Right atrium auricular region (tissue), 2 donors: ENCODE measurements around the gene TRIM66. TPM values are rescaled to one million over a fixed set of nuclear protein-coding genes. Genes with fewer than 3 reads are reported as not detected.

Experiments used
- DNase-seq: peaks from one replicate; pipeline ENCODE4 v3.0.0-alpha.2; 2019; ENCODE audit warnings: low spot score
- H3K27ac ChIP-seq, 2 donors: fragments of 200-600 bp; sonication (generic); 1 replicate in 1 of 2; 2 replicates in 1 of 2; pipeline ENCODE4 v1.5.1; 2016 to 2019
- H3K27me3 ChIP-seq, 2 donors: fragments of 200-600 bp; sonication (generic); one replicate each; pipeline versions ENCODE4 v1.5.1 to v1.6.0; 2017 to 2019
- H3K36me3 ChIP-seq: fragments of 200-600 bp; sonication (generic); one replicate; pipeline ENCODE4 v1.5.1; 2016
- H3K4me1 ChIP-seq, 2 donors: fragments of 200-600 bp; sonication (generic); one replicate each; pipeline versions ENCODE4 v1.5.1 to v1.6.0; 2017 to 2019
- H3K4me3 ChIP-seq, 2 donors: fragments of 200-600 bp; sonication (generic); 1 replicate in 1 of 2; 2 replicates in 1 of 2; pipeline ENCODE4 v1.5.1; 2017 to 2019; ENCODE audit warnings: mild to moderate bottlenecking in 1 of 2, moderate library complexity in 1 of 2
- H3K9me3 ChIP-seq, 2 donors: fragments of 200-600 bp; sonication (generic); one replicate each; pipeline ENCODE4 v1.5.1; 2019
- CTCF ChIP-seq, 2 donors: fragments of 200-600 bp; sonication (generic); IDR thresholded peaks; one replicate each; pipeline ENCODE4 v1.5.1; 2019; ENCODE audit warnings: antibody characterized with exemption in 2 of 2
- total RNA-seq, 2 donors: library from RNA; depleted of rRNA; stranded (reverse); fragments of >200 nt; gene quantifications; one replicate each; pipeline ENCODE4 v1.1.0, GENCODE V29; 2016

The TRIM66 gene
- total RNA-seq, 2 donors from 2014 or later, result 0.56 to 3.7 TPM

- Histone ChIP-seq H3K4me3 (no peak overlapping the region), H3K27ac (no peak overlapping the region), H3K4me1 (no peaks in the 10 kb centered on the region), H3K36me3 (peaks cover 1% of the 10 kb centered on the region), H3K9me3 (peaks cover 0 to 4% of the 10 kb centered on the region in 2 donors), H3K27me3 (no peaks in the 10 kb centered on the region)
- no peak for TF ChIP-seq CTCF (IDR thresholded peaks at IDR 0.05)
- DNase-seq, result no peak
These were observed 42.1 kb downstream of the TRIM66 start for GRCh38 chr11:8640267-8640906.

GRCh38 chr11:8639655-8640054 is 42.8 kb downstream of the TRIM66 start:
- DNase-seq, result no peak
- Histone ChIP-seq H3K27ac (no peak overlapping the region), H3K4me3 (no peak overlapping the region), H3K36me3 (no peaks in the 10 kb centered on the region), H3K27me3 (no peaks in the 10 kb centered on the region), H3K4me1 (no peaks in the 10 kb centered on the region), H3K9me3 (peaks cover 0 to 4% of the 10 kb centered on the region in 2 donors)
- no peak for TF ChIP-seq CTCF (IDR thresholded peaks at IDR 0.05)

GRCh38 chr11:8638300-8638699 is 44.2 kb downstream of the TRIM66 start:
- Histone ChIP-seq H3K36me3 (no peaks in the 10 kb centered on the region), H3K27ac (no peak overlapping the region), H3K9me3 (peaks cover 0 to 4% of the 10 kb centered on the region in 2 donors), H3K4me3 (no peak overlapping the region), H3K4me1 (no peaks in the 10 kb centered on the region), H3K27me3 (no peaks in the 10 kb centered on the region)
- no peak for TF ChIP-seq CTCF (IDR thresholded peaks at IDR 0.05)
- DNase-seq, result no peak

- no peak for TF ChIP-seq CTCF (IDR thresholded peaks at IDR 0.05)
- Histone ChIP-seq H3K36me3 (no peaks in the 10 kb centered on the region), H3K27ac (no peak overlapping the region), H3K4me1 (no peaks in the 10 kb centered on the region), H3K9me3 (peaks cover 0 to 4% of the 10 kb centered on the region in 2 donors), H3K27me3 (no peaks in the 10 kb centered on the region), H3K4me3 (no peak overlapping the region)
- no peak for DNase-seq
These were observed 46.3 kb downstream of the TRIM66 start for GRCh38 chr11:8636127-8636526.

- Histone ChIP-seq H3K4me1 (no peaks in the 10 kb centered on the region), H3K36me3 (no peaks in the 10 kb centered on the region), H3K4me3 (no peak overlapping the region), H3K27ac (no peak overlapping the region), H3K9me3 (peaks cover 0 to 4% of the 10 kb centered on the region in 2 donors), H3K27me3 (no peaks in the 10 kb centered on the region)
- TF ChIP-seq CTCF (IDR thresholded peaks at IDR 0.05), result no peak
- no peak for DNase-seq
These were observed 48.0 kb downstream of the TRIM66 start for GRCh38 chr11:8634498-8634897.
